Measurements from ENCODE around the gene FAM168B. TPM values are rescaled to one million over a fixed set of nuclear protein-coding genes. Genes with fewer than 3 reads are reported as not detected.

The FAM168B gene
- total RNA-seq, 4 donors from 2014 or later: 147 to 172 (median 157) TPM

DNA sequence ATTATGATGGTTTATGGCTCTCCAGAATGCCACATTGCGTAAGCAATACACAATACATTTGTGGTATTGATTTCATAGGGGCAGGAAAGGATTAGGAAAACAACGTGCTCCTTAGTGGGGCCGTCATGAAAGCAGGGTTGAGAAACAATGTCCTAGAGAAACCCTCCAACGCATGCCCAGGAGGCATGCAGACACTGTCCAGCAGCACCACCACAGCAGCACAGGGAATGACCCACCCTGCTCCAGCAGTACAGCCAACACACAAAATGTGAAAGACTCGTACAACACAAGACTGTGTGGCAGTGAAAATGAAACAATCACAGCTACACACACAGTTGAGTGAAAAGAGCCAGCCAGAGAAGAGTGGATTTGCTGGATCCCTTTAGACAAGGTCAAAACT lies 66.3 kb downstream of the FAM168B start:
- no peak for TF ChIP-seq CTCF (IDR thresholded peaks at IDR 0.05 in 4 of 5, conservative IDR thresholded peaks at IDR 0.05 in 1 of 5)
- no peak for TF ChIP-seq POLR2A (IDR thresholded peaks at IDR 0.05)
- in situ Hi-C loops (cut with MboI; ENCODE audit: low sequenced_read_pairs in 4 of 4): no loop called here
- DNase-seq: no peak
- H3K9me3 ChIP-seq: no peaks in the 10 kb centered on the region
- H3K4me1 ChIP-seq: no peaks in the 10 kb centered on the region
- intact Hi-C loops (cut with DNase I; ENCODE audit: low total_unique reads): no loop called here
- peaks cover 0 to 3% (median 0%) of the 10 kb centered on the region in 3 donors for H3K27me3 ChIP-seq
- H3K36me3 ChIP-seq: no peaks in the 10 kb centered on the region
- ATAC-seq: no peak
- no peak overlapping the region for H3K27ac ChIP-seq
- H3K4me3 ChIP-seq: no peak overlapping the region

- in situ Hi-C loops (cut with MboI; ENCODE audit: low sequenced_read_pairs in 4 of 4) (no loop called here), intact Hi-C loops (cut with DNase I; ENCODE audit: low total_unique reads) (no loop called here)
- ATAC-seq (no peak), DNase-seq (no peak)
- Histone ChIP-seq H3K27me3 (peaks cover 0 to 4% (median 0%) of the 10 kb centered on the region in 3 donors), H3K36me3 (no peaks in the 10 kb centered on the region), H3K4me1 (no peaks in the 10 kb centered on the region), H3K4me3 (no peak overlapping the region), H3K9me3 (no peaks in the 10 kb centered on the region), H3K27ac (no peak overlapping the region)
- TF ChIP-seq CTCF (IDR thresholded peaks at IDR 0.05 in 4 of 5, conservative IDR thresholded peaks at IDR 0.05 in 1 of 5) (no peak), POLR2A (IDR thresholded peaks at IDR 0.05) (no peak)
Measured at GRCh38 chr2:131023758-131024157, 69.5 kb downstream of the FAM168B start.

- H3K36me3 ChIP-seq: no peaks in the 10 kb centered on the region
- H3K27me3 ChIP-seq: peaks cover 0 to 4% (median 0%) of the 10 kb centered on the region in 3 donors
- ATAC-seq: no peak
Measured at GRCh38 chr2:131022731-131023130, 70.5 kb downstream of the FAM168B start.

DNA sequence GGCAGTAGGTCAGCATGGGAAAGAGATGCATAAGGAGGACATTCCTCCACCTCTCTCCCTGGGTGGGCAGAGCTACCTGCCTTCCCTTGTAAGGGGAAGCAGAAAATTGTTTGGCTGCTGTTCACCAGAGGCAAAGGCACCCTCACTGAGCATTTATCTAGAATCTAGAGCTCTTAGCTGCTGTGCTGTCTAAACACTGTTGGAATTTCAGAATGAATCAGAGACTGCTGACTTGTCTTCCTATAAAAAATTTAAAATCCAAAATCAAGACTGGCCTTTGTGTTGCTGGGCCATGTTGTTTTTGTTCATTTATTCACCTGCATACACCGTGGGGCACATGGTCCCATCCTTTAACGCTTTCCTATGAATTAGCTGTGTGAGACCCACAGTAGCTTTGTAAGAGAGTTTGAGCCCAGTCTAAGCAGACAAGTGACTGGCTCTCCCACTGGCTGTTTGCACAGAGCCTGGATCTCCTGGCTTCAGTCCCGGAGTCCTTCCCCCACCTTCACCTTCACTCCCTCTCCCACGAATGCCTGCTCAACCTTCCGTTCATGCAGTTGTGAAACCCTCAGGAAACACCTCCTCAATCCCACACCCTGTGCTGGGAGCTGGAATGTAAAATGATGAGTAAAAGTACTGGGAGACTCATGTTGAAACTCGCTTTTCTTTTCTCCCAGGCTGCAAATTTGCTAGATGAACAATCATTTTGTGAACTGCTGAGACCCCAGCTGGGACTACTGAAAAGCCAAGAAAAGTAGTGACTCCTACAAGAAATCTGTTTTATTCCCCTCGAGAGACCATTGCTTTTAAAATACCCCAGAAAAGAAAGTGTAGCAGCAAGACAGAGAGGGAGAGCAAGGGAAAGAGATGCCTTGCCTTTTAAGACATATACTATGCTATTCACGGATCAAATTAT lies 76.2 kb downstream of the FAM168B start:
- Histone ChIP-seq H3K4me1 (no peaks in the 10 kb centered on the region), H3K27ac (no peak overlapping the region), H3K9me3 (no peaks in the 10 kb centered on the region), H3K36me3 (no peaks in the 10 kb centered on the region), H3K4me3 (no peak overlapping the region), H3K27me3 (peaks cover 0 to 3% (median 0%) of the 10 kb centered on the region in 3 donors)
- in situ Hi-C loops (cut with MboI; ENCODE audit: low sequenced_read_pairs in 4 of 4) (no loop called here), intact Hi-C loops (cut with DNase I; ENCODE audit: low total_unique reads) (no loop called here)
- TF ChIP-seq POLR2A (IDR thresholded peaks at IDR 0.05) (no peak), CTCF (IDR thresholded peaks at IDR 0.05 in 4 of 5, conservative IDR thresholded peaks at IDR 0.05 in 1 of 5) (no peak)
- DNase-seq (no peak), ATAC-seq (no peak)

More at GRCh38 chr2:131022731-131023130, 70.5 kb downstream of the FAM168B start:
- no peaks in the 10 kb centered on the region for H3K9me3 ChIP-seq
- no peak overlapping the region for H3K27ac ChIP-seq
- no peak overlapping the region for H3K4me3 ChIP-seq
- in situ Hi-C loops (cut with MboI; ENCODE audit: low sequenced_read_pairs in 4 of 4): no loop called here
- intact Hi-C loops (cut with DNase I; ENCODE audit: low total_unique reads): no loop called here
- TF ChIP-seq CTCF (IDR thresholded peaks at IDR 0.05 in 4 of 5, conservative IDR thresholded peaks at IDR 0.05 in 1 of 5) (no peak), POLR2A (IDR thresholded peaks at IDR 0.05) (no peak)
- no peak for DNase-seq
- no peaks in the 10 kb centered on the region for H3K4me1 ChIP-seq

Measured in gastrocnemius medialis (tissue), 4 donors.